Measurements from ENCODE around the gene RAB1B. TPM values are rescaled to one million over a fixed set of nuclear protein-coding genes. Genes with fewer than 3 reads are reported as not detected.

The RAB1B gene
- total RNA-seq, 1 donor from 2014 or later, result 85.4 TPM

GRCh38 chr11:66261578-66261977 is 6.9 kb upstream of the RAB1B start:
- TF ChIP-seq CTCF (IDR thresholded peaks at IDR 0.05; ENCODE audit: partially characterized antibody, unreplicated experiment), result no peak
- H3K27me3 Mint-ChIP-seq (ENCODE audit: unreplicated experiment), result peaks cover 12% of the 10 kb centered on the region
- H3K4me1 Mint-ChIP-seq (ENCODE audit: low read depth, unreplicated experiment), result peaks cover 12% of the 10 kb centered on the region
- DNase-seq, result no peak
- peaks cover 8% of the 10 kb centered on the region for H3K36me3 Mint-ChIP-seq (ENCODE audit: unreplicated experiment)
- no peak overlapping the region for H3K4me3 Mint-ChIP-seq (ENCODE audit: unreplicated experiment)
- H3K9me3 Mint-ChIP-seq (ENCODE audit: unreplicated experiment), result peaks cover 9% of the 10 kb centered on the region
- H3K27ac Mint-ChIP-seq (ENCODE audit: unreplicated experiment), result no peak overlapping the region

GRCh38 chr11:66262191-66262590 is 6.2 kb upstream of the RAB1B start:
- Mint-ChIP-seq H3K9me3 (ENCODE audit: unreplicated experiment) (peaks cover 9% of the 10 kb centered on the region), H3K36me3 (ENCODE audit: unreplicated experiment) (peaks cover 8% of the 10 kb centered on the region), H3K4me1 (ENCODE audit: low read depth, unreplicated experiment) (peaks cover 14% of the 10 kb centered on the region), H3K4me3 (ENCODE audit: unreplicated experiment) (no peak overlapping the region), H3K27me3 (ENCODE audit: unreplicated experiment) (peaks cover 7% of the 10 kb centered on the region), H3K27ac (ENCODE audit: unreplicated experiment) (no peak overlapping the region)
- DNase-seq, result no peak
- TF ChIP-seq CTCF (IDR thresholded peaks at IDR 0.05; ENCODE audit: partially characterized antibody, unreplicated experiment), result no peak

GRCh38 chr11:66262696-66263095 is 5.7 kb upstream of the RAB1B start:
- no peak for TF ChIP-seq CTCF (IDR thresholded peaks at IDR 0.05; ENCODE audit: partially characterized antibody, unreplicated experiment)
- no peak for DNase-seq
- H3K27me3 Mint-ChIP-seq (ENCODE audit: unreplicated experiment), result peaks cover 7% of the 10 kb centered on the region
- peaks cover 14% of the 10 kb centered on the region for H3K4me1 Mint-ChIP-seq (ENCODE audit: low read depth, unreplicated experiment)
- peaks cover 8% of the 10 kb centered on the region for H3K36me3 Mint-ChIP-seq (ENCODE audit: unreplicated experiment)
- peaks cover 9% of the 10 kb centered on the region for H3K9me3 Mint-ChIP-seq (ENCODE audit: unreplicated experiment)
- H3K4me3 Mint-ChIP-seq (ENCODE audit: unreplicated experiment), result no peak overlapping the region
- H3K27ac Mint-ChIP-seq (ENCODE audit: unreplicated experiment), result no peak overlapping the region

GRCh38 chr11:66263231-66263630 is 5.2 kb upstream of the RAB1B start:
- no peak overlapping the region for H3K27ac Mint-ChIP-seq (ENCODE audit: unreplicated experiment)
- TF ChIP-seq CTCF (IDR thresholded peaks at IDR 0.05; ENCODE audit: partially characterized antibody, unreplicated experiment), result no peak
- H3K9me3 Mint-ChIP-seq (ENCODE audit: unreplicated experiment), result peaks cover 12% of the 10 kb centered on the region
- no peak for DNase-seq
- H3K27me3 Mint-ChIP-seq (ENCODE audit: unreplicated experiment), result peaks cover 9% of the 10 kb centered on the region
- no peak overlapping the region for H3K4me3 Mint-ChIP-seq (ENCODE audit: unreplicated experiment)
- H3K36me3 Mint-ChIP-seq (ENCODE audit: unreplicated experiment), result peaks cover 8% of the 10 kb centered on the region
- H3K4me1 Mint-ChIP-seq (ENCODE audit: low read depth, unreplicated experiment), result peaks cover 14% of the 10 kb centered on the region

GRCh38 chr11:66263785-66264184 is 4.7 kb upstream of the RAB1B start:
- Mint-ChIP-seq H3K9me3 (ENCODE audit: unreplicated experiment) (peaks cover 13% of the 10 kb centered on the region), H3K36me3 (ENCODE audit: unreplicated experiment) (peaks cover 8% of the 10 kb centered on the region), H3K4me1 (ENCODE audit: low read depth, unreplicated experiment) (peaks cover 14% of the 10 kb centered on the region), H3K4me3 (ENCODE audit: unreplicated experiment) (no peak overlapping the region), H3K27ac (ENCODE audit: unreplicated experiment) (no peak overlapping the region), H3K27me3 (ENCODE audit: unreplicated experiment) (peaks cover 11% of the 10 kb centered on the region)
- no peak for TF ChIP-seq CTCF (IDR thresholded peaks at IDR 0.05; ENCODE audit: partially characterized antibody, unreplicated experiment)
- DNase-seq, result no peak
